ENCODE measurements around the gene S100PBP.

S100PBP gene

GRCh38 chr1:32874860-32875752 lies 57.7 kb downstream of the S100PBP start:
- H3K18ac ChIP-seq (ENCODE audit: low read depth in 1 of 2, low read length in 2 of 2): no peak overlapping the region
- H3K27ac ChIP-seq (ENCODE audit: low read length, poor library complexity, severe bottlenecking): no peak overlapping the region
- 45% methylated on average over 5 of the region's 5 CpGs for WGBS
- H2BK5ac ChIP-seq (ENCODE audit: low read depth, low read length, poor library complexity, severe bottlenecking): no peak overlapping the region
- H2BK15ac ChIP-seq (ENCODE audit: low read depth, poor library complexity, severe bottlenecking): peak overlapping the region; percentile 17
- H2BK120ac ChIP-seq (ENCODE audit: low read depth, low read length): no peak overlapping the region
- no peak for DNase-seq
- no peak overlapping the region for H3K4ac ChIP-seq (ENCODE audit: low read depth in 1 of 2, low read length in 2 of 2)
- H4K8ac ChIP-seq (ENCODE audit: low read length): no peak overlapping the region
- no peak overlapping the region for H3K14ac ChIP-seq (ENCODE audit: low read length in 2 of 2)
- peaks cover 22% of the 10 kb centered on the region for H3K4me1 ChIP-seq (ENCODE audit: control insufficient read depth, insufficient read depth, low read depth, low read length)
- no peaks in the 10 kb centered on the region for H3K79me1 ChIP-seq (replicated peaks; ENCODE audit: low read length, poor library complexity, severe bottlenecking)
- no peak overlapping the region for H2BK12ac ChIP-seq (ENCODE audit: low read length in 2 of 2)
- H3K4me3 ChIP-seq (ENCODE audit: insufficient read depth in 1 of 2, low read depth in 1 of 2, low read length in 2 of 2): no peak overlapping the region
- no peak overlapping the region for H3K9ac ChIP-seq (ENCODE audit: low read length)
- H2AK5ac ChIP-seq (ENCODE audit: low read length, severe bottlenecking): no peak overlapping the region
- H3K9me3 ChIP-seq (ENCODE audit: control insufficient read depth, low read length): no peaks in the 10 kb centered on the region
- no peak overlapping the region for H4K91ac ChIP-seq (ENCODE audit: low read length)
- H3K27me3 ChIP-seq (ENCODE audit: control insufficient read depth in 1 of 2, insufficient read depth in 1 of 2, low read length in 2 of 2): peaks cover 39 to 45% of the 10 kb centered on the region in 2 experiments
- H2AFZ ChIP-seq (ENCODE audit: low read depth, low read length): no peak overlapping the region
- H3K23ac ChIP-seq (ENCODE audit: low read length in 2 of 2): no peak overlapping the region
- no peaks in the 10 kb centered on the region for H3K36me3 ChIP-seq (ENCODE audit: control insufficient read depth in 1 of 2, insufficient read depth in 2 of 2, low read depth in 1 of 2, low read length in 2 of 2)
- H3K4me2 ChIP-seq (ENCODE audit: low read length, poor library complexity, severe bottlenecking): no peak overlapping the region

GRCh38 chr1:32876341-32877210 lies 59.1 kb downstream of the S100PBP start:
- Histone ChIP-seq H2BK5ac (ENCODE audit: low read depth, low read length, poor library complexity, severe bottlenecking) (no peak overlapping the region), H3K23ac (ENCODE audit: low read length in 2 of 2) (no peak overlapping the region), H3K36me3 (ENCODE audit: control insufficient read depth in 1 of 2, insufficient read depth in 2 of 2, low read depth in 1 of 2, low read length in 2 of 2) (no peaks in the 10 kb centered on the region), H4K8ac (ENCODE audit: low read length) (no peak overlapping the region), H3K14ac (ENCODE audit: low read length in 2 of 2) (no peak overlapping the region), H2BK15ac (ENCODE audit: low read depth, poor library complexity, severe bottlenecking) (no peak overlapping the region), H3K4me3 (ENCODE audit: insufficient read depth in 1 of 2, low read depth in 1 of 2, low read length in 2 of 2) (no peak overlapping the region), H2AK5ac (ENCODE audit: low read length, severe bottlenecking) (peak overlapping the region; percentile 35), H2BK12ac (ENCODE audit: low read length in 2 of 2) (no peak overlapping the region), H3K9me3 (ENCODE audit: control insufficient read depth, low read length) (no peaks in the 10 kb centered on the region), H3K18ac (ENCODE audit: low read depth in 1 of 2, low read length in 2 of 2) (no peak overlapping the region), H3K27me3 (ENCODE audit: control insufficient read depth in 1 of 2, insufficient read depth in 1 of 2, low read length in 2 of 2) (peaks cover 29 to 53% of the 10 kb centered on the region in 2 experiments), H2BK120ac (ENCODE audit: low read depth, low read length) (no peak overlapping the region), H2AFZ (ENCODE audit: low read depth, low read length) (no peak overlapping the region), H3K4ac (ENCODE audit: low read depth in 1 of 2, low read length in 2 of 2) (no peak overlapping the region), H3K4me2 (ENCODE audit: low read length, poor library complexity, severe bottlenecking) (no peak overlapping the region), H3K9ac (ENCODE audit: low read length) (no peak overlapping the region), H4K91ac (ENCODE audit: low read length) (no peak overlapping the region), H3K27ac (ENCODE audit: low read length, poor library complexity, severe bottlenecking) (no peak overlapping the region), H3K4me1 (ENCODE audit: control insufficient read depth, insufficient read depth, low read depth, low read length) (peaks cover 14% of the 10 kb centered on the region), H3K79me1 (replicated peaks; ENCODE audit: low read length, poor library complexity, severe bottlenecking) (no peaks in the 10 kb centered on the region)
- 50% methylated on average over 16 of the region's 16 CpGs for WGBS
- DNase-seq: peak; percentile 48

GRCh38 chr1:32877211-32878110 lies 60.0 kb downstream of the S100PBP start:
- H3K36me3 ChIP-seq (ENCODE audit: control insufficient read depth in 1 of 2, insufficient read depth in 2 of 2, low read depth in 1 of 2, low read length in 2 of 2): no peaks in the 10 kb centered on the region
- peaks cover 13% of the 10 kb centered on the region for H3K4me1 ChIP-seq (ENCODE audit: control insufficient read depth, insufficient read depth, low read depth, low read length)
- H2BK120ac ChIP-seq (ENCODE audit: low read depth, low read length): no peak overlapping the region
- no peaks in the 10 kb centered on the region for H3K9me3 ChIP-seq (ENCODE audit: control insufficient read depth, low read length)
- H2BK5ac ChIP-seq (ENCODE audit: low read depth, low read length, poor library complexity, severe bottlenecking): no peak overlapping the region
- no peak overlapping the region for H3K23ac ChIP-seq (ENCODE audit: low read length in 2 of 2)
- no peak overlapping the region for H4K8ac ChIP-seq (ENCODE audit: low read length)
- no peak overlapping the region for H2AK5ac ChIP-seq (ENCODE audit: low read length, severe bottlenecking)
- H3K14ac ChIP-seq (ENCODE audit: low read length in 2 of 2): no peak overlapping the region
- no peak overlapping the region for H2BK12ac ChIP-seq (ENCODE audit: low read length in 2 of 2)
- WGBS: 89% methylated on average over 12 of the region's 13 CpGs
- no peak overlapping the region for H2BK15ac ChIP-seq (ENCODE audit: low read depth, poor library complexity, severe bottlenecking)
- peaks cover 22 to 61% of the 10 kb centered on the region in 2 experiments for H3K27me3 ChIP-seq (ENCODE audit: control insufficient read depth in 1 of 2, insufficient read depth in 1 of 2, low read length in 2 of 2)
- no peak overlapping the region for H3K27ac ChIP-seq (ENCODE audit: low read length, poor library complexity, severe bottlenecking)
- no peak overlapping the region for H4K91ac ChIP-seq (ENCODE audit: low read length)
- H2AFZ ChIP-seq (ENCODE audit: low read depth, low read length): no peak overlapping the region
- no peak overlapping the region for H3K9ac ChIP-seq (ENCODE audit: low read length)
- H3K79me1 ChIP-seq (replicated peaks; ENCODE audit: low read length, poor library complexity, severe bottlenecking): no peaks in the 10 kb centered on the region
- H3K4me2 ChIP-seq (ENCODE audit: low read length, poor library complexity, severe bottlenecking): no peak overlapping the region
- H3K18ac ChIP-seq (ENCODE audit: low read depth in 1 of 2, low read length in 2 of 2): no peak overlapping the region
- no peak for DNase-seq
- H3K4me3 ChIP-seq (ENCODE audit: insufficient read depth in 1 of 2, low read depth in 1 of 2, low read length in 2 of 2): no peak overlapping the region
- H3K4ac ChIP-seq (ENCODE audit: low read depth in 1 of 2, low read length in 2 of 2): no peak overlapping the region
